C4-2B (cell line): Measurements from ENCODE around the gene OR4N5.
"Not testable (repeated sequence)": the region's sequence is repeated elsewhere in the genome, so short reads cannot be mapped to it uniquely, and the experiment has no call there.

Source experiments
- H3K27ac ChIP-seq: fragments of 450-650 bp; 2 replicates; pipeline ENCODE4 v1.5.1; 2017
- CTCF ChIP-seq: fragments of 450-650 bp; conservative IDR thresholded peaks from 2 replicates; pipeline ENCODE4 v1.5.1; 2017; ENCODE audit warnings: mild to moderate bottlenecking
- ZFX ChIP-seq: fragments of 450-650 bp; IDR thresholded peaks from 2 replicates; pipeline ENCODE4 v1.6.1; 2017

OR4N5 gene

GRCh38 chr14:20138520-20138919 lies at the start of gene OR4N5:
TSS of gene OR4N5 (plus strand) at chr14:20138820. CDS start at chr14:20143736, 4,916 bp downstream.
- no peak within 1 kb of the TSS for H3K27ac ChIP-seq
- TF ChIP-seq CTCF (no peak), ZFX (no peak)

GRCh38 chr14:20092050-20092449 lies 46.6 kb upstream of the OR4N5 start:
- TF ChIP-seq ZFX (no peak), CTCF (no peak)
- H3K27ac ChIP-seq, result no peak overlapping the region

- TF ChIP-seq CTCF (no peak), ZFX (no peak)
- H3K27ac ChIP-seq, result no peak overlapping the region
Measured at GRCh38 chr14:20093442-20093841, 45.2 kb upstream of the OR4N5 start.

GRCh38 chr14:20098926-20099770 lies 39.5 kb upstream of the OR4N5 start:
- H3K27ac ChIP-seq, result not testable (repeated sequence)

- TF ChIP-seq CTCF, result no peak
- no peak for TF ChIP-seq ZFX
- H3K27ac ChIP-seq, result no peak within 1 kb of the TSS
Measured at GRCh38 chr14:20110438-20110837, 28.2 kb upstream of the OR4N5 start, which contains the start of gene OR4K17. TSS of gene OR4K17 (plus strand) at chr14:20110739. CDS start at chr14:20117500, 6,761 bp downstream.

GRCh38 chr14:20112321-20112720 lies 26.3 kb upstream of the OR4N5 start:
- TF ChIP-seq CTCF, result no peak
- TF ChIP-seq ZFX, result no peak
- no peak overlapping the region for H3K27ac ChIP-seq

GRCh38 chr14:20116748-20117147 lies 21.9 kb upstream of the OR4N5 start:
- no peak for TF ChIP-seq CTCF
- no peak for TF ChIP-seq ZFX
- no peak overlapping the region for H3K27ac ChIP-seq

- H3K27ac ChIP-seq, result no peak overlapping the region
- TF ChIP-seq CTCF, result no peak
- TF ChIP-seq ZFX, result no peak
Measured at GRCh38 chr14:20118795-20119194, 19.8 kb upstream of the OR4N5 start.
